RWPE1 (cell line): ENCODE data around the gene ATP2B1.
A peak's percentile ranks its signal among the peaks of the same experiment; 100 is the strongest.

ENCODE experiments used
- CTCF ChIA-PET: fragments of 350-600 bp; sonication (Branson Sonifier 250); formaldehyde crosslinking; extraction: SDS; loops from one replicate; lab custom pipeline; 2021; lab: Yijun Ruan, JAX
- POLR2A ChIA-PET: fragments of 400-600 bp; formaldehyde crosslinking; extraction: SDS; loops from one replicate; lab custom pipeline; 2020; ENCODE audit warnings: antibody characterized with exemption; ENCODE audit not compliant: low non-redundant PET; lab: Yijun Ruan, JAX
- DNase-seq: peaks from one replicate; pipeline ENCODE4 v3.0.0; 2012; ENCODE audit warnings: low spot score
- H3K27ac ChIP-seq: fragments of 450-650 bp; 2 replicates; pipeline ENCODE4 v1.5.1; 2017
- CTCF ChIP-seq: fragments of 450-650 bp; conservative IDR thresholded peaks from 2 replicates; pipeline ENCODE4 v1.5.1; 2017; ENCODE audit warnings: low read depth, mild to moderate bottlenecking

ATP2B1 gene

DNA sequence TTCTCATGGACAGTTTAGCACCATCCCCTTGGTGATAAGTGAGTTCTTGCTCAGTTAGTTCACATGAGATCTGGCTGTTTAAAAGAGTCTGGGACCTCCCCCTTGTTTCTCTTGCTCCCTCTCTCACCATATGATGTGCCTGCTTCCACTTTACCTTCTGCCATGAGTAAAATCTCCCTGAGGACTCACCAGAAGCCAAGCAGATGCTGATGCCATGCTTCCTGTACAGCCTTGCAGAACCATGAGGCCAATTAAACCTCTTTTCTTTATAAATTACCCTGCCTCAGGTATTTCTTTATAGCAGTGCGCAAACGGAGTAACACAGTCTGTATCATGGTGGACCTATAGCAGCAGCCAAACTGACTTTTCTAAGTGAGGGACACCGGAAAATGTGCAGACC, 58.8 kb downstream of the ATP2B1 start:
- CTCF ChIA-PET = no interaction called here
- no peak for DNase-seq
- TF ChIP-seq CTCF = no peak
- POLR2A ChIA-PET = no interaction called here
- H3K27ac ChIP-seq = no peak overlapping the region

DNA sequence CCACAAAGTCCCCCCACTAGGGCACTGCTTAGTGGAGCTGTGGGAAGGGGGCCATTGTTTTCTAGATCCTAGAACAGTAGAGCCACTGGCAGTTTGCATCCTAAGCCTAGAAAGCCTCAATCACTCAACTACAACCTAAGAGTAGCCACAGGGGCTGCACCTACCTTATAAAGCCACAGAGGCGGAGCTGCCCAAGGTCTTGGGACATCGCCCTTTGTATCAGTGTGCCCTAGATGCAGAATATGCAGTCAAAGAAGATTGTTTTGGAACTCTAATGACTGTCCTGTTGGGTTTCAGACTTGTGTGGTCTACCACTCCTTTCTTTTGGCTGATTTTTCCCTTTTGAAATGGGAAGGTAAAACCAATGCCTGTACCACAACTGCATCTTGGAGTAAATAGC, 59.5 kb downstream of the ATP2B1 start:
- POLR2A ChIA-PET = no interaction called here
- H3K27ac ChIP-seq = peak overlapping the region; percentile 19; the same call in 1 of the 2 replicates
- TF ChIP-seq CTCF = no peak
- DNase-seq = no peak
- CTCF ChIA-PET = no interaction called here

DNA sequence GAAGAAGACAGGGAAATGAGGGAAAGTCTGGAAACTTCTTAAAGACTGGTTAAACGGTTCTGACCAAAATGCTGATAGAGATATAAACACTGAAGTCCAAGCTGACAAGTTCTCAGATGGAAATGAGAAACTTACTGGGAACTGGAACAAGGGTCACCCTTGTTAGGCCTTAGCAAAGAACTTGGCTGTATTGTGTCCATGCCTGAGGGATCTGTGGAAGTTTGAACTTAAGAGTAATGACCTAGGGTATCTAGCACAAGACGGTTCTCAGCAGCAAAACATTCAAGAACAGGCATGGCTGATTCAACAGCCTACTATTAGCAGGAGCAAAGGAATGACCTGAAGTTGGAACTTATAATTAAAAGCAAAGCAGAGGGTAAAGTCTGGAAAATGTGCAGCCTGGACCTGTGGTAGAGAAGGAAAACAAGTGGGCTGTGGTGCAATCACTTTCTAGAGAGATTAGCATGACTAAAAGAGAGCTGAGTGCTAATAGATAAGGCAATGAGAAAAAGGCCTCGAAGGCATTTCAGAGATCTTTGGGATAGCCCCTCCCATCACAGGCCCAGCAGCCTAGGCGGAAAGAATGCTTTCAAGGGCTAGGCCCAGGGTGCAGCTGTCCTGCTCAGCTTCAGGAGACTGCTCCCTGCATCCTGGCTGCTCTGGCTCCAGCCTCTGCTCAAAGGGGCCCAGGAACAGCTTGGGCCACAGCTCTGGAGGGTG, 60.3 kb downstream of the ATP2B1 start:
- POLR2A ChIA-PET = no interaction called here
- H3K27ac ChIP-seq = peak overlapping the region; percentile 19; the same call in 1 of the 2 replicates
- CTCF ChIA-PET = interaction anchor here (0.5 kb wide), 1 partner anchor 455 kb away, joined by 3 read pairs; no protein-coding TSS in a partner anchor
- peak; percentile 16 for DNase-seq
- no peak for TF ChIP-seq CTCF

GRCh38 chr12:89645434-89645833, 63.2 kb downstream of the ATP2B1 start:
- no peak for DNase-seq
- TF ChIP-seq CTCF = no peak
- POLR2A ChIA-PET = no interaction called here
- CTCF ChIA-PET = no interaction called here
- H3K27ac ChIP-seq = no peak overlapping the region

DNA sequence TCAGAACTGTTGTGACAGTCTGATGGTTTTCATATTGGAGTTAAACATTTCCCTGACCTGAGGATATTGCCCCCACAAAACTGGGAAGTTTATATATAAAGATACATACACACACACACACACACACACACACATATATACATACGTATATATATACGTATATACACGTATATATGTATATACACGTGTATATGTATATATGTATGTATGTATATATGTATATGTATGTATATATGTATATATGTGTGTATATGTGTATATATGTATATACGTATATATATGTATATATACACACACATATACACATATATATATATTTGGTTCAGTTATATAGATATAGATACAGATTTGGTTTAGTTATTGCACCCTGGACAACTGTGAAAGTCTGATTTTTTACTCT, 65.7 kb downstream of the ATP2B1 start:
- CTCF ChIA-PET = no interaction called here
- TF ChIP-seq CTCF = no peak
- no peak for DNase-seq
- POLR2A ChIA-PET = no interaction called here
- no peak overlapping the region for H3K27ac ChIP-seq

DNA sequence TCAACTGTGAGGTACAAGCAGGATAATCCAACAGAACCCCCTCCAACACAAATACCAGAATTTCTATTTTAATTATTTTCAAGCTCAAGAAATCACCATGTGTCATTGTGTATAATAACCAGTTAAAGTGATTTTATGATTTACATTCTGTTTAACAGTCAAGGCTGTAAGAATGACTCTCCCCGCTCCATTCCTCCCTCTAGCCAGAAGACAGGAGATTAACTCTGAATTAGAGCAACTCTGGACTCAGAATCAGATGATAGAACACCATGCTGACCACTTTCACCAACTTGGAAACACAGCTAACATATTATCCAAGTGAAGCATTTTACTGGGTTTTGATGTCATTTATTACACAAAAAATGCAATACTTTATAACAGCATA, 71.9 kb downstream of the ATP2B1 start:
- H3K27ac ChIP-seq = no peak overlapping the region
- POLR2A ChIA-PET = no interaction called here
- CTCF ChIA-PET = no interaction called here
- no peak for TF ChIP-seq CTCF
- DNase-seq = no peak
